Large intestine (tissue), 3 donors: Measurements from ENCODE around the gene TRAF3. TPM values are rescaled to one million over a fixed set of nuclear protein-coding genes. Genes with fewer than 3 reads are reported as not detected.
A peak's percentile ranks its signal among the peaks of the same experiment; 100 is the strongest.
"Not testable (repeated sequence)": the region's sequence is repeated elsewhere in the genome, so short reads cannot be mapped to it uniquely, and the experiment has no call there.

Experiments used
- DNase-seq, 2 donors: peaks; one replicate each; pipeline versions ENCODE4 v3.0.0 to v3.0.0-alpha.2; 2013
- H3K27ac ChIP-seq: one replicate; pipeline ENCODE4 v1.5.1; 2013; ENCODE audit warnings: low read length
- H3K27me3 ChIP-seq: 2 replicates; pipeline ENCODE4 v1.6.1; 2013; ENCODE audit warnings: low read length; ENCODE audit not compliant: control insufficient read depth, insufficient read depth
- H3K36me3 ChIP-seq: 2 replicates; pipeline ENCODE4 v1.6.1; 2013; ENCODE audit warnings: low read length; ENCODE audit not compliant: control insufficient read depth, insufficient read depth
- H3K4me1 ChIP-seq: one replicate; pipeline ENCODE4 v1.6.1; 2013; ENCODE audit warnings: low read length; ENCODE audit not compliant: control insufficient read depth, insufficient read depth
- H3K4me3 ChIP-seq: one replicate; pipeline ENCODE4 v1.5.1; 2013; ENCODE audit warnings: low read length
- H3K9me3 ChIP-seq: one replicate; pipeline ENCODE4 v1.6.1; 2013; ENCODE audit warnings: mild to moderate bottlenecking, low read depth, low read length, moderate library complexity; ENCODE audit not compliant: control insufficient read depth
- WGBS: methylation state at CpG from one replicate; pipeline ENCODE4 v1.1.5; 2013; ENCODE audit warnings: low lambda C conversion rate; ENCODE audit not compliant: insufficient coverage; 5-methylcytosine and 5-hydroxymethylcytosine counted together
- polyA plus RNA-seq: library from polyadenylated mRNA; unstranded; fragments of 120-200 nt; gene quantifications from one replicate; pipeline ENCODE4 v1.2.1, GENCODE V29; 2013

Gene TRAF3
- polyA plus RNA-seq, 1 donor = 16.3 TPM

DNA sequence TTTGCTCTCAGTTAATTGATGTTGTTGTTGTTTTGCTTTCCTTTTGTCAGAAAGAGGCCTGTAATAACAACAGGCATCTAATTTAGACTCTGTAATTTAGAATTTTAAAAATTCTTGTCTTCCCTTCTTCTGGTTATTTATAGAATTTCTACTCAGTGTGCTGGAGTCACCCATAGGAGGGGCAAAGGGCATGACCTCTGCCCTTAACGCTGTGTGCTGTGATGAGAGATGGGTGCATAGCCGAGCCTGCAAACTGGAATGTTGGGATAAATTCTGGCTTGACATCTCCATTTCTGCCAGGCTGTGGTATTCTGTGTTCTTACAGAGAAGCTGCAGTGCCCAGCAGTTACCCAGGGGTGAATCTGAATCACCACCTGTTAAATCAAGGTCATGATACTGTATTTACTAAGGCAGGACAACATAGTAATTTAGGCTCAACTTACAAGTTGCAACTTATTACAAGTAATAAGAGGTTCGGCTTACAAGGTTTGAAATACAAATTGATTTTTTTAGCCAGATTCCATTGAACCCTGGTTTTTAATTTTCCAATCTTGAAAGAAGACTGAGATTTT lies 53.3 kb downstream of the TRAF3 start:
- WGBS = 100% methylated on average over 1 of the region's 3 CpGs
- H3K9me3 ChIP-seq = no peaks in the 10 kb centered on the region
- peaks cover 11% of the 10 kb centered on the region for H3K36me3 ChIP-seq
- peaks cover 17% of the 10 kb centered on the region for H3K4me1 ChIP-seq
- no peak overlapping the region for H3K27ac ChIP-seq
- no peaks in the 10 kb centered on the region for H3K27me3 ChIP-seq
- no peak overlapping the region for H3K4me3 ChIP-seq
- no peak for DNase-seq

DNA sequence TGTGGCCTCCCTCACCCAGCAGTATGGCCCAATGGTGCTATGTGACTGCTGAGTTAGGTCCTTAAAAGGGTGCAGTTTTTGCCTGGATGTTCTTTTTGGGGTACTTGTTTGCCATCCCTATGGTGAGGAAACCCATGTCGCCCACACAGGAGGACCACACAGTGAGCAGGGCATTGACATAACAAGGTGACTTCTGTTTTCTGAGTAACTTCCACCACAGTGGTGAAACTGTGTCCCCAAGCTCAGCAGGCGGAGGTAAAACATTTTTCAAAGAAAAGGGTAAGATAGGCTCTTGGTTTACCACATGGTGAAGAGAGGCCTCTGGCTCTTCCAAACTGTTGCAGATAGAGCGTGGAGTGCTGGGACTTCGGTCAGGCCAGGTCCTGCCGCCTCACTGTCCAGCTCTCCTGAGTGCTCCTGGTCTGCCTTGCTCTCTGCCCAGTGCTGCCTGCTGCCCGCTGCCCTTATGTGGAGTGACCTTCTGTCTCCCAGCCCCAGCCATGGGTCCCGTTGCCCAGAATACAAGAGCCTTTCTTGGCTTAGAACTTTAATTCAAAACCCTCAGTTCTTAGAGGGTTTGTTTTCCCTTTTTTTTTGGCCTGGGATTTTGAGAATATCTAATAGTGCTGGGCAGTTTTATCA lies 54.0 kb downstream of the TRAF3 start:
- Histone ChIP-seq H3K4me3 (no peak overlapping the region), H3K27ac (no peak overlapping the region), H3K4me1 (peaks cover 17% of the 10 kb centered on the region), H3K27me3 (no peaks in the 10 kb centered on the region), H3K36me3 (peaks cover 11% of the 10 kb centered on the region), H3K9me3 (no peaks in the 10 kb centered on the region)
- DNase-seq = no peak
- WGBS = 100% methylated on average over 2 of the region's 7 CpGs

DNA sequence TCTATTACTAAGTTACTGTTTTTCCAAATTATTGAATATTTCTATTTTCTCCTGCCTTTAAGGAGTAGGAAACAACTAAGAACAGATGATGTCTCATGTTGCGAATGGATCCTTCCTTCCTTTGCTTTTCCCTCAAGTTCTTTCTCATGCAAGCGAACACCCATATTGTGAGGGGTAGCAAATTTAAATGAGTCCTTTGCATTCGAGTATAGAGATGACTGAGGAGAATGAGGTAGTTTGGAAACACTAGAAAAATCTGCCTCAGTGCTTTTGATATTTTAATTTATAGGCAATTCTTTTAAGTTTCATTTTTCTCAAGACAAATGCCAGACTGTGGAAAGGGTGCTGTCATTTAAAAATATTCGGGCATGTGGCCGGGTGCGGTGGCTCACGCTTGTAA lies 56.1 kb downstream of the TRAF3 start:
- Histone ChIP-seq H3K36me3 (peaks cover 11% of the 10 kb centered on the region), H3K4me3 (no peak overlapping the region), H3K9me3 (no peaks in the 10 kb centered on the region), H3K4me1 (peaks cover 13% of the 10 kb centered on the region), H3K27me3 (no peaks in the 10 kb centered on the region), H3K27ac (no peak overlapping the region)
- 100% methylated on average over 1 of the region's 7 CpGs for WGBS
- DNase-seq = no peak

DNA sequence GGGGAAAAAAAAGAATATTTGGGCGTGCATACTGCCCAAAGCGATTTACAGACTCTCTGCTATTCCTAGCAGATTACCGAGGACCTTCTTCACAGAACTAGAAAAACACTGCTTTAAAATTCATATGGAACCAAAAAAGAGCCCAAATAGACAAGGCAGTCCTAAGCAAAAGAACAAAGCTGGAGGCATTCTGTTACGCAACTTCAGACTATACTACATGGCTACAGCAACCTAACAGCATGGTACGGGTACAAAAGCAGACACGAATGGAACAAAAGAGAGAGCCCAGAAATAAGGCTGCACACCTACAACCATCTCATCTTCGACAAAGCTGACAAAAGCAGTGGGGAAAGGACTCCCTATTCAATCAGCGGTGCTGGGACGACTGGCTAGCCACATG lies 56.7 kb downstream of the TRAF3 start:
- H3K27ac ChIP-seq = no peak overlapping the region
- H3K36me3 ChIP-seq = peaks cover 12% of the 10 kb centered on the region
- no peak overlapping the region for H3K4me3 ChIP-seq
- no peak for DNase-seq
- H3K4me1 ChIP-seq = peaks cover 7% of the 10 kb centered on the region
- no peaks in the 10 kb centered on the region for H3K27me3 ChIP-seq
- WGBS = no CpG with 5 or more reads among the region's 9 CpGs
- H3K9me3 ChIP-seq = no peaks in the 10 kb centered on the region

DNA sequence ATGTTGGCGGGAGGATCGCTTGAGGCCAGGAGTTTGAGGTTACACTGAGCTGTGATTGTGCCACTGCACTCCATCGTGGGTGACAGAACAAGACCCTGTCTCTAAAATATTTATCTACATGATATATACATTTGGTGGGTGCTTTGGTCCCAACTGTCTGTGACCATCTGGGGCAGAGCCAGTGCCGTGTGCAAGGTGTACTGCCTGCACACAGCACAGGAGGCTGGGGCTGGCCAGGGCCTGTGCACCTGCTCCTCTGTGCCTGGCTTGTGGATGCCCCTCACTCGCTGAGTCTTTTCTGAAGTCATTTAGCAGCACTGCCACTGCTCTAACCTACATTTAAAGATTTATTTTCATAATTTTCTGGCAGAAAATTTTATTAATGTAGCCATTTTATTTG lies 58.7 kb downstream of the TRAF3 start:
- WGBS = no CpG with 5 or more reads among the region's 5 CpGs
- DNase-seq = no peak
- H3K27me3 ChIP-seq = no peaks in the 10 kb centered on the region
- no peak overlapping the region for H3K27ac ChIP-seq
- no peaks in the 10 kb centered on the region for H3K9me3 ChIP-seq
- peaks cover 12% of the 10 kb centered on the region for H3K36me3 ChIP-seq
- H3K4me1 ChIP-seq = no peaks in the 10 kb centered on the region
- no peak overlapping the region for H3K4me3 ChIP-seq

DNA sequence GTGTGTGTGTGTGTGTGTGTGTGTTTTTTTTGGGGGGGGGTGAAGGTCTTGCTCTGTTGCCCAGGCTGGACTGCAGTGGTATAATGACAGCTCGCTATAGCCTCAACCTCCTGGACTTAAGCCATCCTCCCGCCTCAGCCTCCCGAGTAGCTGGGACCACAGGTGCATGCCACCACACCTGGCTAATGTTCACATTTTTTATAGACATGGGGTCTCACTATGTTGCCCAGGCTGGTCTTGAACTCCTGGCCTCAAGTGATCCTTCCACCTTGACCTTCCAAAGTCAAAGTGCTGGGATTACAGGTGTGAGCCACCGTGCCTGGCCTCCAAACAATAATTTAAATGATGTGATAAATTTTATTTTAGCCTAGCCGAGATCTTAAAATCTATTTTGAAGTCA lies 59.9 kb downstream of the TRAF3 start:
- not testable (repeated sequence) for H3K9me3 ChIP-seq, H3K4me1 ChIP-seq, H3K27ac ChIP-seq, H3K27me3 ChIP-seq, H3K36me3 ChIP-seq, DNase-seq, H3K4me3 ChIP-seq
- WGBS = no CpG with 5 or more reads among the region's 5 CpGs

DNA sequence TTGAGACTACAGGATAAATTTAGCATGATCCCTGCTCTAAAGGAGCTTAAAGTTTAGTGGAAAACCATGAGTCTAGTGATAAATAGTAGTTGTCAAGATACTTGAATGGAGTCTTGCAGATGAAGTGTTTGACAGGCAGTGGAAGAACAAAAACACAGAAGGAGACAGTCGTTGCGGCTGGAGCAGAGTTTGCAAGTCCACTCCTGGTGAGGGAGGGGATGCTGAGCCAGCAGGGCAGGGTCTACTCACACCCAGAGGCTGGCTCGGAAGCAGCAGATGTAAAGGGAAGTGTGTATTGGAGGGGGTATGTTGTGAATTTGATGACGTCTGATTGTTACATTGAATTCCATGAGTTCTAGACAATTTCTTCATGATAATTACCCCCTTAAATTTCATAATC lies 61.3 kb downstream of the TRAF3 start:
- no peak for DNase-seq
- no peak overlapping the region for H3K4me3 ChIP-seq
- no peaks in the 10 kb centered on the region for H3K27me3 ChIP-seq
- 80% methylated on average over 1 of the region's 4 CpGs for WGBS
- peaks cover 4% of the 10 kb centered on the region for H3K36me3 ChIP-seq
- no peak overlapping the region for H3K27ac ChIP-seq
- H3K4me1 ChIP-seq = no peaks in the 10 kb centered on the region
- H3K9me3 ChIP-seq = no peaks in the 10 kb centered on the region

DNA sequence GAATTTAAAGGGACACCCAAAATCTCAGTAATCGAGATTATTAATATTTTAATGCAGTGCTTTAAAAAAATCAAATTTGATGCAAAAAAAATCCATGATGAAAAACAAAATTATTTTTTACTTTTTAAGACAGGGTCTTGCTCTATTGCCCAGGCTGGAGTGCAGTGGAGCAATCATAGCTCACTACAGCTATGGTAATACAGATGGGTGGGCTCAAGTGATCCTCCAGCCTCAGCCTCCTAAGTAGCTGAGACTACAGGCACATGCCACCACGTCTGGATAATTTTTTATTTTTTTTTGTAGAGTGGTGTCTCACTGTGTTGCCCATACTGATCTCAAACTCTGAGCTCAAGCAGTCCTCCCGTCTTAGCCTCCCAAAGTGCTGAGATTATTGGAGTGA lies 62.9 kb downstream of the TRAF3 start:
- 100% methylated on average over 1 of the region's 3 CpGs for WGBS
- H3K27ac ChIP-seq = no peak overlapping the region
- no peaks in the 10 kb centered on the region for H3K9me3 ChIP-seq
- H3K27me3 ChIP-seq = no peaks in the 10 kb centered on the region
- H3K4me1 ChIP-seq = no peaks in the 10 kb centered on the region
- no peak overlapping the region for H3K4me3 ChIP-seq
- DNase-seq = no peak
- H3K36me3 ChIP-seq = peaks cover 2% of the 10 kb centered on the region

DNA sequence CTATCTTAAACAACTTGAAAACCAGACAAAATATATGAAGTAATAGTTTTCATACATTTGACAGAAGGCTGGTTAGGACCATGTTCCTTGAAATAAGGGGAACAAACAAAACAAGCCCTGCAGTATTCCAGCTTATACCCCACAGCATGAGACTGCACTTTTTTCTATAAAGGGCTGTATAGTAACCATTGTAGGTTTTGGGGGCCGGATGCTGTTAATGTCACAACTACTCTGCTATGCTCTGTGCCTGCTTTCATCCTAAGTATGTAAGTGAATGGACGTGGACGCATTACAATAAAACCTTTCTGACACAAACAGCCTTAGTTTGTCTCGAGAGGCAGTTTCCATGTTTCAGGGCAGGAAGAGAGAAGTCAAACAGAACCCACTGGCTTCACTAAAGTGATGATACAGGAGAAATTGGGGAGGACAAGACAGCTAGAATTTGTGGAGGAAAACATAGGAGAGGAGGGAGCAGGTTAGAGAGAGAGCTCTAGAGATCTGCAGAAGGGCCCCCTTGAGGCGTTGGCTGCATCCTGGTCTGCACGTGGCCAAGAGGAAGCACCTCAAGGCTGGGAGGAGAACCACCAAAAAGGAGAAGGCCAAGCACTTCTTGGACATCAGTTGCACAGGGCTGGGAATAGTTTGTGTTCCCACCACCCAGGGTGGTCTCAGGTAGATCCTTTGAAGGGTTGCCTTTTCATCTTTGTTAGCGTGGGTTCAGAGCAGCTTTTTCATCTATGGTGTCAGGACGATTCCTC lies 63.7 kb downstream of the TRAF3 start:
- no peak overlapping the region for H3K4me3 ChIP-seq
- DNase-seq = no peak
- H3K36me3 ChIP-seq = peaks cover 2% of the 10 kb centered on the region
- no peak overlapping the region for H3K27ac ChIP-seq
- no peaks in the 10 kb centered on the region for H3K9me3 ChIP-seq
- no CpG with 5 or more reads among the region's 8 CpGs for WGBS
- no peaks in the 10 kb centered on the region for H3K4me1 ChIP-seq
- no peaks in the 10 kb centered on the region for H3K27me3 ChIP-seq

DNA sequence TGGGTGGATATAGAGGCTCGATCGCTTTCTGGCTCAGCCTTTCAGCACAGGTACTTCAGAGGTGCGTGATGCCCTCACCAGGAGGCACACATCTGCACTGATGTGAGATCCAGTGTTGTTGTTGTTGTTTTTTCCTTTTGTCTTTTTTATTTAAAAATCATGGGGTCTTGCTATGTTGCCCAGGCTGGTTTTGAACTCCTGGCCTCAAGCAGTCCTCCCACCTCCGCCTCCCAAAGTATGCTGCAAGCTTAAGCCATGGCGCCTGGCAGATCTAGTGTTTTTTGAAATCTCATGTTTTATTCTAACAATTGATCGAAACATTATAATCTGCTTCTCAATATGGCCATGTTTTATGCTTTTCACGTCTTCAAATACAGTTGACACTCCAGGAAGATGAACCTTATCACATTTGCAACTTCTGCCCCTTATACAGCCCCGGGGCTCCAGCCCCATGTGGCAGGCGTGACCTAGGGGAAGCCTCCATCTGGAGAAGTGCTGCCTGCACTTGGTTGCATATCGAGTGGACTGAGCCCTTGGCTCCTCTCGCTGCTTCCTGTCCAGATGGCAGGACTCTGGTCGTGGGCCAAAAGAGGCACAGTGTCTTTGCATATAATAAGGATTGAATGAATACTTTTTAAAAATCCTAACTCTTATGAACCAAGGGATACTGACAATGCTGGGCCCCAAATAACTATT lies 71.7 kb downstream of the TRAF3 start:
- Histone ChIP-seq H3K4me3 (no peak overlapping the region), H3K4me1 (peaks cover 28% of the 10 kb centered on the region), H3K36me3 (no peaks in the 10 kb centered on the region), H3K27me3 (no peaks in the 10 kb centered on the region), H3K9me3 (no peaks in the 10 kb centered on the region), H3K27ac (peak overlapping the region; percentile 63)
- DNase-seq = no peak
- WGBS = 0% methylated on average over 1 of the region's 12 CpGs
